Adrenal gland (tissue), 12 donors: ENCODE results near the gene NUP62. TPM values are rescaled to one million over a fixed set of nuclear protein-coding genes. Genes with fewer than 3 reads are reported as not detected.

Experiments
- DNase-seq, 7 donors: peaks; one replicate each; pipeline ENCODE4 v3.0.0-alpha.2; 2019 to 2020
- H3K27ac ChIP-seq, 5 donors: fragments of 200-600 bp; sonication (generic) in 4 of 5; 1 replicate in 3 of 5; 2 replicates in 2 of 5; pipeline versions ENCODE4 v1.5.1 to v1.8.0; 2016 to 2020; ENCODE audit warnings: mild to moderate bottlenecking in 1 of 5
- H3K27me3 ChIP-seq: fragments of 200-600 bp; 2 replicates; pipeline ENCODE4 v1.8.0; 2021
- H3K36me3 ChIP-seq, 2 donors: fragments of 200-600 bp; replicated peaks in 1 of 2; 1 replicate in 1 of 2; 2 replicates in 1 of 2; pipeline versions ENCODE4 v1.5.1 to v1.8.0; 2018 to 2022
- H3K4me1 ChIP-seq, 2 donors: fragments of 200-600 bp; replicated peaks in 1 of 2; 1 replicate in 1 of 2; 2 replicates in 1 of 2; pipeline versions ENCODE4 v1.5.1 to v1.8.0; 2018 to 2021
- H3K4me3 ChIP-seq, 4 donors: fragments of 200-600 bp; sonication (generic) in 3 of 4; one replicate each; pipeline ENCODE4 v1.5.1; 2016 to 2018
- H3K9me3 ChIP-seq, 3 donors: fragments of 200-600 bp; sonication (generic) in 1 of 3; replicated peaks in 1 of 3; 1 replicate in 2 of 3; 2 replicates in 1 of 3; pipeline versions ENCODE4 v1.5.1 to v1.8.0; 2016 to 2021
- POLR2A ChIP-seq, 2 donors: fragments of 450-650 bp; IDR thresholded peaks; one replicate each; pipeline ENCODE4 v1.6.1; 2017; ENCODE audit warnings: antibody characterized with exemption in 2 of 2, mild to moderate bottlenecking in 2 of 2, moderate library complexity in 1 of 2
- WGBS, 4 donors: extraction: QIAGEN DNeasy Blood & Tissue Kit in 2 of 4; methylation state at CpG; one replicate each; pipeline versions ENCODE4 v1.1.5 to v1.1.7; 2013 to 2017; 5-methylcytosine and 5-hydroxymethylcytosine counted together
- intact Hi-C, 2 donors: fragments of 100-400 bp; cut with DNase I; formaldehyde crosslinking; loops; one replicate each; pipeline versions ENCODE4 v1.14.1 to v1.15.0; 2022 to 2023
- polyA plus RNA-seq, 3 donors: library from polyadenylated mRNA; stranded (reverse); fragments of 200-250 nt in 2 of 3; fragments of 350-450 nt in 1 of 3; fragmentation: Illumina TruSeq in 1 of 3; extraction: RNeasy Lipid Tissue Mini Kit (QIAGEN cat#74804) in 1 of 3; gene quantifications; one replicate each; pipeline ENCODE4 v1.2.3, GENCODE V29; 2013 to 2014
- total RNA-seq, 9 donors: library from RNA; depleted of rRNA in 4 of 9; stranded (reverse); fragments of >200 nt in 4 of 9; fragments of 120-200 nt in 1 of 9; fragmentation: NEBNext Ultra II Directional in 1 of 9; extraction: Animal tissue kit (Norgen Biotek cat#: 25700) in 1 of 9; gene quantifications; one replicate each; pipeline versions ENCODE4 v1.1.0 to v1.2.4, GENCODE V29; 2013 to 2023
- TF ChIP-seq, protein P1 (sequence below), 6 experiments: fragments of 450-650 bp in 4 of 6; fragments of 200-600 bp in 2 of 6; sonication (generic) in 1 of 6; IDR thresholded peaks; 1 replicate in 5 of 6; 2 replicates in 1 of 6; pipeline versions ENCODE4 v1.5.1 to v1.8.0; 2016 to 2021; ENCODE audit warnings: antibody characterized with exemption in 6 of 6, mild to moderate bottlenecking in 2 of 6, moderate library complexity in 1 of 6
- donor health status: healthy with polysubstance abuse.
- donor health status: Bipolar disorder and iron deficiency.
- donor health status: DM: yes; HTN: yes; CAD: no.
- donor health status: DM: no; HTN: no; CAD: no.
- donor health status: DM: no; HTN: no; CAD: no.
- donor health status: DM: yes; HTN: yes; CAD: no.

NUP62 gene
- total and polyA plus RNA-seq, 12 donors, result 26.4 to 71.8 (median 48.3) TPM

GRCh38 chr19:49937750-49938381 lies 8.6 kb upstream of the NUP62 start:
- 10 to 20% (median 12%) methylated on average over 23 to 35 of the region's 35 CpGs for WGBS, 4 donors
- peak overlapping the region in 1 of 4 donors; percentile 18 for H3K4me3 ChIP-seq
- TF ChIP-seq, protein P1, sequence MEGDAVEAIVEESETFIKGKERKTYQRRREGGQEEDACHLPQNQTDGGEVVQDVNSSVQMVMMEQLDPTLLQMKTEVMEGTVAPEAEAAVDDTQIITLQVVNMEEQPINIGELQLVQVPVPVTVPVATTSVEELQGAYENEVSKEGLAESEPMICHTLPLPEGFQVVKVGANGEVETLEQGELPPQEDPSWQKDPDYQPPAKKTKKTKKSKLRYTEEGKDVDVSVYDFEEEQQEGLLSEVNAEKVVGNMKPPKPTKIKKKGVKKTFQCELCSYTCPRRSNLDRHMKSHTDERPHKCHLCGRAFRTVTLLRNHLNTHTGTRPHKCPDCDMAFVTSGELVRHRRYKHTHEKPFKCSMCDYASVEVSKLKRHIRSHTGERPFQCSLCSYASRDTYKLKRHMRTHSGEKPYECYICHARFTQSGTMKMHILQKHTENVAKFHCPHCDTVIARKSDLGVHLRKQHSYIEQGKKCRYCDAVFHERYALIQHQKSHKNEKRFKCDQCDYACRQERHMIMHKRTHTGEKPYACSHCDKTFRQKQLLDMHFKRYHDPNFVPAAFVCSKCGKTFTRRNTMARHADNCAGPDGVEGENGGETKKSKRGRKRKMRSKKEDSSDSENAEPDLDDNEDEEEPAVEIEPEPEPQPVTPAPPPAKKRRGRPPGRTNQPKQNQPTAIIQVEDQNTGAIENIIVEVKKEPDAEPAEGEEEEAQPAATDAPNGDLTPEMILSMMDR (IDR thresholded peaks at IDR 0.05), result peak; percentile 94 to 98 (median 98)
- TF ChIP-seq POLR2A (IDR thresholded peaks at IDR 0.05), result no peak

DNA sequence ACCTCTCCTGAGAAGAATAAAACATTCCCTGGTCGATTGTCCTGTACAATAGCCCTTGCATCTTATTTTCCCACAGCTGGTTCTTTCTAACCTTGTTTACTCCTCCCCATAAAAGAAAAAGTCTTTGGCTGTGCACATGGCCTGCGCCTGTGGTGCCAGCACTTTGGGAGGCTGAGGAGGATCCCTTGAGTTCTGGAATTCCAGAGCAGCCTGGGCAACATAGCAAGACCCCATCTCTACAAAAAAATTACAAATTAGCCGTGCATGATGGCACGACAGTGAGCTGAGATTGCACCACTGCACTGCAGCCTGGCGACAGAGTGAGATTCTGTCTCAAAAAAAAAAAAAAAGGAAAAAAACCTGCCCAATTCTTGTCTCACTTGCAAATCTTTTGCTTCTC lies 7.2 kb upstream of the NUP62 start:
- TF ChIP-seq, protein P1 (IDR thresholded peaks at IDR 0.05), result no peak
- no peak for TF ChIP-seq POLR2A (IDR thresholded peaks at IDR 0.05)
- intact Hi-C loops, result loop anchor here (2.0 kb wide), 2 partner anchors 42 to 48 kb away; no protein-coding TSS in a partner anchor
- no peaks in the 10 kb centered on the region for H3K36me3 ChIP-seq
- 68 to 75% (median 70%) methylated on average over 5 of the region's 5 CpGs for WGBS, 4 donors
- no peaks in the 10 kb centered on the region for H3K9me3 ChIP-seq
- peaks cover 16 to 32% of the 10 kb centered on the region in 2 donors for H3K4me1 ChIP-seq
- DNase-seq, result peak in 1 of 7 donors; percentile 15
- no peak overlapping the region for H3K27ac ChIP-seq
- no peaks in the 10 kb centered on the region for H3K27me3 ChIP-seq
- no peak overlapping the region for H3K4me3 ChIP-seq

More at GRCh38 chr19:49937750-49938381, 8.6 kb upstream of the NUP62 start:
- intact Hi-C loops, result loop anchor here (2.0 kb wide), 2 partner anchors 41 to 47 kb away; no protein-coding TSS in a partner anchor
- no peaks in the 10 kb centered on the region for H3K36me3 ChIP-seq
- peaks cover 22 to 44% of the 10 kb centered on the region in 2 donors for H3K4me1 ChIP-seq
- no peaks in the 10 kb centered on the region for H3K9me3 ChIP-seq
- peak; percentile 82 to 89 (median 84) for DNase-seq
- peak overlapping the region; percentile 28 to 84 (median 67) for H3K27ac ChIP-seq
- H3K27me3 ChIP-seq, result no peaks in the 10 kb centered on the region

DNA sequence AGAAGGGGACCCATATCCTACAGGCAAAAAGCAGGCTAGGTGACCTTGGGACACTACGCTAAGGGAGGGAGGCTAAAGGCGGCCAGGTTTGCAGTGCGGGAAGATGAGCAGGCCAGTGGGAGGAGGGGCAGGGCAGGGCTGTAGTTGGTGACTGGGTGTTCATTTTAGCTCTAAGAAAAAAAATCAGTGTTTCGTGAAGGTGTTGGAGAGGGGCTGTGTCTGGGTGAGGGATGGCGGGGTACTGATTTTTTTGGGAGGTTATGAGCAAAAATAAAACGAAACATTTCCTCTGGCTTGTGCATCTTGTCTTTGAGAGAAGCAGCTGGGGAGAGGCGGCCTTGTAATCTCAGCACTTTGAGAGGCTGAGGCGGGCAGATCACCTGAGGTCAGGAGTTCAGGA lies 4.3 kb upstream of the NUP62 start:
- no peaks in the 10 kb centered on the region for H3K27me3 ChIP-seq
- TF ChIP-seq POLR2A (IDR thresholded peaks at IDR 0.05), result no peak
- TF ChIP-seq, protein P1 (IDR thresholded peaks at IDR 0.05), result no peak
- H3K4me3 ChIP-seq, result no peak overlapping the region
- peak overlapping the region in 2 of 5 donors; percentile 45 to 47 for H3K27ac ChIP-seq
- peak in 3 of 7 donors; percentile 55 to 62 (median 58) for DNase-seq
- H3K36me3 ChIP-seq, result no peaks in the 10 kb centered on the region
- no peaks in the 10 kb centered on the region for H3K9me3 ChIP-seq
- 51 to 71% (median 59%) methylated on average over 8 of the region's 8 CpGs for WGBS, 4 donors
- peaks cover 11 to 20% of the 10 kb centered on the region in 2 donors for H3K4me1 ChIP-seq
- intact Hi-C loops, result no loop called here

DNA sequence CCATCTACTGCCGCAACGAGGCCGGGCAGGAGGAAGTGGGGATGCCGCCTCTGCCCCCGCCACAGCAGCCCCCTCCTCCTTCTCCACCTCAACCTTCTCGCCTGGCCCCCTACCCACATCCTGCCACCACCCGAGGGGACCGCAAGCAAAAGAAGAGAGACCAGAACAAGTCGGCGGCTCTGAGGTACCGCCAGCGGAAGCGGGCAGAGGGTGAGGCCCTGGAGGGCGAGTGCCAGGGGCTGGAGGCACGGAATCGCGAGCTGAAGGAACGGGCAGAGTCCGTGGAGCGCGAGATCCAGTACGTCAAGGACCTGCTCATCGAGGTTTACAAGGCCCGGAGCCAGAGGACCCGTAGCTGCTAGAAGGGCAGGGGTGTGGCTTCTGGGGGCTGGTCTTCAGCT lies 3.4 kb upstream of the NUP62 start:
- WGBS, 4 donors, result 87 to 100% (median 92%) methylated on average over 1 to 25 of the region's 25 CpGs
- TF ChIP-seq, protein P1 (IDR thresholded peaks at IDR 0.05), result no peak
- peak in 1 of 7 donors; percentile 32 for DNase-seq

More for the DNA sequence above, 3.4 kb upstream of the NUP62 start:
- Histone ChIP-seq H3K36me3 (no peaks in the 10 kb centered on the region), H3K27ac (peak overlapping the region in 1 of 5 donors; percentile 47), H3K27me3 (no peaks in the 10 kb centered on the region), H3K4me3 (no peak overlapping the region), H3K4me1 (peaks cover 10 to 20% of the 10 kb centered on the region in 2 donors), H3K9me3 (no peaks in the 10 kb centered on the region)
- intact Hi-C loops, result no loop called here
